Loucy (cell line): ENCODE measurements around the gene CALHM2.

ENCODE experiments used
- EZH2phosphoT487 ChIP-seq: fragments of 200-600 bp; IDR thresholded peaks from 2 replicates; pipeline ENCODE4 v1.6.1; 2018; ENCODE audit warnings: antibody characterized with exemption, mild to moderate bottlenecking, moderate library complexity, borderline replicate concordance
- TF ChIP-seq, protein P1 (sequence below): fragments of 200-600 bp; sonication (generic); conservative IDR thresholded peaks from 2 replicates; pipeline ENCODE4 v1.5.1; 2014; ENCODE audit warnings: mild to moderate bottlenecking, antibody characterized with exemption, low read length

GRCh38 chr10:103455235-103455634 is 3.1 kb upstream of the CALHM2 start:
- TF ChIP-seq, protein P1, sequence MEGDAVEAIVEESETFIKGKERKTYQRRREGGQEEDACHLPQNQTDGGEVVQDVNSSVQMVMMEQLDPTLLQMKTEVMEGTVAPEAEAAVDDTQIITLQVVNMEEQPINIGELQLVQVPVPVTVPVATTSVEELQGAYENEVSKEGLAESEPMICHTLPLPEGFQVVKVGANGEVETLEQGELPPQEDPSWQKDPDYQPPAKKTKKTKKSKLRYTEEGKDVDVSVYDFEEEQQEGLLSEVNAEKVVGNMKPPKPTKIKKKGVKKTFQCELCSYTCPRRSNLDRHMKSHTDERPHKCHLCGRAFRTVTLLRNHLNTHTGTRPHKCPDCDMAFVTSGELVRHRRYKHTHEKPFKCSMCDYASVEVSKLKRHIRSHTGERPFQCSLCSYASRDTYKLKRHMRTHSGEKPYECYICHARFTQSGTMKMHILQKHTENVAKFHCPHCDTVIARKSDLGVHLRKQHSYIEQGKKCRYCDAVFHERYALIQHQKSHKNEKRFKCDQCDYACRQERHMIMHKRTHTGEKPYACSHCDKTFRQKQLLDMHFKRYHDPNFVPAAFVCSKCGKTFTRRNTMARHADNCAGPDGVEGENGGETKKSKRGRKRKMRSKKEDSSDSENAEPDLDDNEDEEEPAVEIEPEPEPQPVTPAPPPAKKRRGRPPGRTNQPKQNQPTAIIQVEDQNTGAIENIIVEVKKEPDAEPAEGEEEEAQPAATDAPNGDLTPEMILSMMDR, result no peak
- no peak for TF ChIP-seq EZH2phosphoT487
